Breast epithelium (tissue), 4 donors: ENCODE measurements around the gene CYP3A4. TPM values are rescaled to one million over a fixed set of nuclear protein-coding genes. Genes with fewer than 3 reads are reported as not detected.

ENCODE experiments used
- DNase-seq, 2 donors: peaks; one replicate each; pipeline ENCODE4 v3.0.0-alpha.2; 2019; ENCODE audit warnings: low spot score in 2 of 2
- H3K27ac ChIP-seq, 2 donors: fragments of 200-600 bp; sonication (generic) in 1 of 2; one replicate each; pipeline ENCODE4 v1.5.1; 2016 to 2019; ENCODE audit warnings: mild to moderate bottlenecking in 1 of 2
- H3K27me3 ChIP-seq, 2 donors: fragments of 200-600 bp; sonication (generic) in 1 of 2; one replicate each; pipeline versions ENCODE4 v1.5.1 to v1.6.0; 2017 to 2019; ENCODE audit warnings: control low read depth in 1 of 2, mild to moderate bottlenecking in 1 of 2
- H3K36me3 ChIP-seq: fragments of 200-600 bp; one replicate; pipeline ENCODE4 v1.5.1; 2019
- H3K4me1 ChIP-seq, 2 donors: fragments of 200-600 bp; sonication (generic); one replicate each; pipeline ENCODE4 v1.5.1; 2016 to 2019; ENCODE audit warnings: control low read depth in 1 of 2
- H3K4me3 ChIP-seq, 3 donors: fragments of 200-600 bp; sonication (generic); 1 replicate in 2 of 3; 2 replicates in 1 of 3; pipeline ENCODE4 v1.5.1; 2016 to 2019; ENCODE audit warnings: mild to moderate bottlenecking in 3 of 3, moderate library complexity in 2 of 3
- H3K9me3 ChIP-seq, 2 donors: fragments of 200-600 bp; sonication (generic) in 1 of 2; one replicate each; pipeline ENCODE4 v1.5.1; 2016 to 2019; ENCODE audit warnings: control low read depth in 1 of 2
- POLR2A ChIP-seq: fragments of 450-650 bp; IDR thresholded peaks from one replicate; pipeline ENCODE4 v1.6.1; 2016; ENCODE audit warnings: antibody characterized with exemption, mild to moderate bottlenecking, moderate library complexity
- POLR2AphosphoS5 ChIP-seq, 3 donors: sonication (generic); formaldehyde crosslinking; IDR thresholded peaks; one replicate each; pipeline ENCODE4 v1.6.1; 2017; ENCODE audit warnings: antibody characterized with exemption in 3 of 3
- intact Hi-C: fragments of 100-400 bp; cut with DNase I; formaldehyde crosslinking; loops from one replicate; pipeline ENCODE4 v1.15.1; 2023; ENCODE audit warnings: low total_unique reads
- total RNA-seq, 3 donors: library from RNA; depleted of rRNA; stranded (reverse); fragments of >200 nt; gene quantifications; one replicate each; pipeline ENCODE4 v1.1.0, GENCODE V29; 2016
- TF ChIP-seq, protein P1 (sequence below), 3 donors: fragments of 450-650 bp; IDR thresholded peaks; one replicate each; pipeline ENCODE4 v1.5.1; 2016 to 2017; ENCODE audit warnings: antibody characterized with exemption in 3 of 3, mild to moderate bottlenecking in 3 of 3, moderate library complexity in 3 of 3

The CYP3A4 gene
- total RNA-seq, 3 donors from 2014 or later: 0.33 to 0.64 (median 0.59) TPM

DNA sequence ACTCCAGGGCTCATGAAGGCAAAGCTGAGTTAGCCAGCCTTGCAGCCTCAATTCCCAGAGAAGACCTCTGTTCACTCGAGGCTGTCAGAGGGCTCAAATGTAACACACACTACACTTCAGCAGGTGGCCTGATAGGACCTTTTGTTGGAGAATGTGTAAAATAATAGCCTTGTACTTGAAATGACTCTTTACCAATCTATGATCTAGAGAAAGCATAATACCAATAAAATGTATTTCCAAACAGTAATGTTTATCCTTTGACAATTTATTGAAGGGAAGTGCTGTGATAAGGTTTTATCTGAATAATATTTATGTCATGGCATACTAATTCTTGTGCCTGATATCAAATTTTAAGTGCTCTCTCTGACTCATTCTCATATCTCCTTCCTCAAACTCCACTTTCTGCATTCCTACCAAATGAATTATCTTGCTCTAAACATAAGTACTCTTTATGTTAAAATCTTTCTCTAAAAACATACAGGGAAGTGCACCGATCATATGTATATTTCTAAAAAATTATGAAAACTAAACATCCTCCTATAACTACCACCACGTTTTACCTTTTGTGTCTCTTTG lies 69.9 kb downstream of the CYP3A4 start:
- intact Hi-C loops: no loop called here
- Histone ChIP-seq H3K4me1 (no peaks in the 10 kb centered on the region), H3K27ac (no peak overlapping the region), H3K4me3 (no peak overlapping the region), H3K36me3 (no peaks in the 10 kb centered on the region), H3K9me3 (peaks cover 0 to 7% of the 10 kb centered on the region in 2 donors), H3K27me3 (no peaks in the 10 kb centered on the region)
- DNase-seq: no peak
- TF ChIP-seq, protein P1, sequence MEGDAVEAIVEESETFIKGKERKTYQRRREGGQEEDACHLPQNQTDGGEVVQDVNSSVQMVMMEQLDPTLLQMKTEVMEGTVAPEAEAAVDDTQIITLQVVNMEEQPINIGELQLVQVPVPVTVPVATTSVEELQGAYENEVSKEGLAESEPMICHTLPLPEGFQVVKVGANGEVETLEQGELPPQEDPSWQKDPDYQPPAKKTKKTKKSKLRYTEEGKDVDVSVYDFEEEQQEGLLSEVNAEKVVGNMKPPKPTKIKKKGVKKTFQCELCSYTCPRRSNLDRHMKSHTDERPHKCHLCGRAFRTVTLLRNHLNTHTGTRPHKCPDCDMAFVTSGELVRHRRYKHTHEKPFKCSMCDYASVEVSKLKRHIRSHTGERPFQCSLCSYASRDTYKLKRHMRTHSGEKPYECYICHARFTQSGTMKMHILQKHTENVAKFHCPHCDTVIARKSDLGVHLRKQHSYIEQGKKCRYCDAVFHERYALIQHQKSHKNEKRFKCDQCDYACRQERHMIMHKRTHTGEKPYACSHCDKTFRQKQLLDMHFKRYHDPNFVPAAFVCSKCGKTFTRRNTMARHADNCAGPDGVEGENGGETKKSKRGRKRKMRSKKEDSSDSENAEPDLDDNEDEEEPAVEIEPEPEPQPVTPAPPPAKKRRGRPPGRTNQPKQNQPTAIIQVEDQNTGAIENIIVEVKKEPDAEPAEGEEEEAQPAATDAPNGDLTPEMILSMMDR (IDR thresholded peaks at IDR 0.05): no peak
- no peak for TF ChIP-seq POLR2A
- TF ChIP-seq POLR2AphosphoS5 (IDR thresholded peaks at IDR 0.05): no peak

GRCh38 chr7:99709838-99710578 lies 74.0 kb downstream of the CYP3A4 start:
- intact Hi-C loops: no loop called here
- TF ChIP-seq POLR2AphosphoS5 (IDR thresholded peaks at IDR 0.05) (no peak), POLR2A (no peak)
- TF ChIP-seq, protein P1 (IDR thresholded peaks at IDR 0.05): no peak
- H3K9me3 ChIP-seq: peaks cover 24 to 33% of the 10 kb centered on the region in 2 donors
- H3K36me3 ChIP-seq: no peaks in the 10 kb centered on the region
- H3K27ac ChIP-seq: no peak overlapping the region
- no peak for DNase-seq
- H3K27me3 ChIP-seq: no peaks in the 10 kb centered on the region
- H3K4me3 ChIP-seq: no peak overlapping the region
- no peaks in the 10 kb centered on the region for H3K4me1 ChIP-seq

DNA sequence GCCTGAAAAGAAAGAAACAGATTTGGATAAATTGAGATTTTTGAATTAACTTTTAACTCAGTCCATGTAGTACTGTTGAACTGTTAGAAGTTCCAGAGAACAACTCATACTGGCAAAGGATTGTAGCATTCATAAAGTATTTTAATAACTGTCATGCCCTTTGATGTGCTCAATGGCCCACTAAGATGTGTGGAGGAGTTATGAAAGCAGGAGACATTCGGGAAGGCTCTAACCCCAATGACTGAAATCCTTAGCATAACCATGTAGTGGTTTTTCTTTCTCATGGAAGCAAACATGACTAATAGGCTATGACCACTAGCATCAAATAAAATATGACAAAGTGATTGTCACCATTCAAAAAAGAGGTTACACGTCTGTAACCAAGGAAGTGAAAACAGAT lies 74.7 kb downstream of the CYP3A4 start:
- H3K36me3 ChIP-seq: no peaks in the 10 kb centered on the region
- no peak overlapping the region for H3K4me3 ChIP-seq
- no peaks in the 10 kb centered on the region for H3K27me3 ChIP-seq
- no peak for DNase-seq
- TF ChIP-seq POLR2A (no peak), POLR2AphosphoS5 (IDR thresholded peaks at IDR 0.05) (no peak)
- TF ChIP-seq, protein P1 (IDR thresholded peaks at IDR 0.05): no peak
- peaks cover 24 to 33% of the 10 kb centered on the region in 2 donors for H3K9me3 ChIP-seq
- intact Hi-C loops: no loop called here
- no peak overlapping the region for H3K27ac ChIP-seq
- no peaks in the 10 kb centered on the region for H3K4me1 ChIP-seq

DNA sequence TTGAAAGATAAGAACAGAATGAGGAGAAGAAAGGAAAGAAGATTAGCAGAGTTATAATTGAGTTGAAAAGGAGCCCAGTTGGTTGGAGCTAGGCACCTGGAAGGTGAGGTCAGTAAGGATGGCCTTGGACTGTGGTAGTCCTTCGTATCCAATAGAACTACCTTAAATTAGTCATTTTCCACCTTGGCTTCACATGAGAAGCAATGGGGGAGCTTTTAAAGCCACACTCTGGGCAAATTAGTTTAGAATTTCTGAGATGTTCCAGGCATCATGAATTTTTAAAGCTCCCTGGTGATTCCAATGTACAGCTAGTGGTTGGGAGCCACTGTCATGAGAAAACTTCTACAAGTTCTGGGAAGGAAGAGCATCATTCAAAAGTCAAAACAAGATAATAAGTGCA lies 76.9 kb downstream of the CYP3A4 start:
- Histone ChIP-seq H3K4me3 (no peak overlapping the region), H3K27ac (no peak overlapping the region)
- TF ChIP-seq POLR2A (no peak), POLR2AphosphoS5 (IDR thresholded peaks at IDR 0.05) (no peak)
- TF ChIP-seq, protein P1 (IDR thresholded peaks at IDR 0.05): no peak

More for the DNA sequence above, 76.9 kb downstream of the CYP3A4 start:
- Histone ChIP-seq H3K36me3 (no peaks in the 10 kb centered on the region), H3K9me3 (peaks cover 24 to 33% of the 10 kb centered on the region in 2 donors), H3K27me3 (no peaks in the 10 kb centered on the region), H3K4me1 (no peaks in the 10 kb centered on the region)
- DNase-seq: no peak
- intact Hi-C loops: no loop called here

Other genes with a start within 250 kb of the CYP3A4 start
- 10 to 100 TPM in 1 of 3 donors, 1 to 10 TPM in 2; 2.6 to 10.2 (median 5.6) TPM for gene FAM200A, start 232.1 kb downstream of the CYP3A4 start, total RNA-seq
- gene ZNF655, start 225.5 kb downstream of the CYP3A4 start, total RNA-seq: 100 to 1,000 TPM; 100 to 129 (median 110) TPM
- 1 to 10 TPM; 1.0 to 4.5 (median 2.0) TPM for gene TMEM225B, start 185.9 kb downstream of the CYP3A4 start, total RNA-seq
- 10 to 100 TPM; 15.2 to 23.6 (median 18.4) TPM for gene ZSCAN25, start 167.2 kb downstream of the CYP3A4 start, total RNA-seq
- 10 to 100 TPM in 2 of 3 donors, 1 to 10 TPM in 1; 8.5 to 25.9 (median 15.4) TPM for gene CYP3A5, start 104.2 kb downstream of the CYP3A4 start, total RNA-seq
- 1 to 10 TPM in 2 of 3 donors, not detected in 1; 1.5 to 2.3 TPM for gene CYP3A7, start 49.0 kb downstream of the CYP3A4 start, total RNA-seq
- not detected for gene CYP3A43, start 43.8 kb upstream of the CYP3A4 start, total RNA-seq
- gene OR2AE1, start 92.8 kb upstream of the CYP3A4 start, total RNA-seq: under 1 TPM; 0.32 to 0.98 (median 0.88) TPM
- gene TRIM4, start 135.3 kb upstream of the CYP3A4 start, total RNA-seq: 10 to 100 TPM; 46.1 to 65.9 (median 57.7) TPM
- gene GJC3, start 145.4 kb upstream of the CYP3A4 start, total RNA-seq: 10 to 100 TPM in 1 of 3 donors, 1 to 10 TPM in 1, under 1 TPM in 1; 0.80 to 25.6 (median 6.6) TPM
- gene AZGP1, start 191.8 kb upstream of the CYP3A4 start, total RNA-seq: 1,000 to 10,000 TPM in 2 of 3 donors, 10 to 100 TPM in 1; 40.0 to 4,981 (median 3,161) TPM
- gene ZKSCAN1, start 231.4 kb upstream of the CYP3A4 start, total RNA-seq: 10 to 100 TPM; 30.6 to 65.1 (median 52.4) TPM